ENCODE results near the gene ZNF774.
A peak's percentile ranks its signal among the peaks of the same experiment; 100 is the strongest.

DNA sequence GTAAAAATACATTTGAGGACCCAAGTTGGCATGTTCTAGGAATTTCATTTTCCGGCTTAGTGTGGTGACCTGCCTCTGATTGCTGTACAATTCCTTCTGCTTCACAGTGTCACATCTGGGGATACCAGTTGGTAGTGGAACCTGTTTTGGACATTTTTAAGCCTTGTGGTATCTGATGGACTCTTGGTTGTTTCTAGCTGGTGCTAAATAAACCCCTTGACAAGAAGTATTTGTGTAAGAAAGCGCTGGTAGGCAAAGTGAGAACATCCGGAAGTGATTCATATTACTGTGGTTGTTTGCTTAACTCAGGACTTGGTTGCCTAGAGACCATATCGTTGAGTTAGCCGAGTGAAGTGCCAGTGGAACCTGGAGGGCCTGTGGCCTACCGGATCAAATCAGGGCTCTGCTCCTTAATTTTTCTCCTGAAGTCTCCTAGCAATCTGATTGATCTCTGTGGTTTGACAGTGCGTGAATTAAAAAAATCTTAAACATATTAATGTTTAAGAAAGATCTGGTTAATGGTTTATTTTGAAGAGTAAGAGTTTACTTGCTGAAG lies 48.8 kb downstream of the ZNF774 start:
- TF ChIP-seq, protein P1, sequence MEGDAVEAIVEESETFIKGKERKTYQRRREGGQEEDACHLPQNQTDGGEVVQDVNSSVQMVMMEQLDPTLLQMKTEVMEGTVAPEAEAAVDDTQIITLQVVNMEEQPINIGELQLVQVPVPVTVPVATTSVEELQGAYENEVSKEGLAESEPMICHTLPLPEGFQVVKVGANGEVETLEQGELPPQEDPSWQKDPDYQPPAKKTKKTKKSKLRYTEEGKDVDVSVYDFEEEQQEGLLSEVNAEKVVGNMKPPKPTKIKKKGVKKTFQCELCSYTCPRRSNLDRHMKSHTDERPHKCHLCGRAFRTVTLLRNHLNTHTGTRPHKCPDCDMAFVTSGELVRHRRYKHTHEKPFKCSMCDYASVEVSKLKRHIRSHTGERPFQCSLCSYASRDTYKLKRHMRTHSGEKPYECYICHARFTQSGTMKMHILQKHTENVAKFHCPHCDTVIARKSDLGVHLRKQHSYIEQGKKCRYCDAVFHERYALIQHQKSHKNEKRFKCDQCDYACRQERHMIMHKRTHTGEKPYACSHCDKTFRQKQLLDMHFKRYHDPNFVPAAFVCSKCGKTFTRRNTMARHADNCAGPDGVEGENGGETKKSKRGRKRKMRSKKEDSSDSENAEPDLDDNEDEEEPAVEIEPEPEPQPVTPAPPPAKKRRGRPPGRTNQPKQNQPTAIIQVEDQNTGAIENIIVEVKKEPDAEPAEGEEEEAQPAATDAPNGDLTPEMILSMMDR (IDR thresholded peaks at IDR 0.05) = no peak
- TF ChIP-seq POLR2A (IDR thresholded peaks at IDR 0.05) = peak in 1 of 2 donors; percentile 17

Data from heart left ventricle (tissue), 13 donors.